ENCODE data around the gene GRIN3B.

Gene GRIN3B

GRCh38 chr19:956766-957440 is 43.3 kb upstream of the GRIN3B start:
- no peak for TF ChIP-seq NFIC (IDR thresholded peaks at IDR 0.05)
- TF ChIP-seq YY1 (IDR thresholded peaks at IDR 0.05; ENCODE audit: low read depth): no peak
- no peak for TF ChIP-seq FOXM1 (IDR thresholded peaks at IDR 0.05; ENCODE audit: borderline replicate concordance, low read depth)
- TF ChIP-seq TCF12 (IDR thresholded peaks at IDR 0.05; ENCODE audit: low read depth): peak; percentile 82
- TF ChIP-seq ZBTB7A (IDR thresholded peaks at IDR 0.05; ENCODE audit: low read depth): peak; percentile 90
- TF ChIP-seq CEBPB (IDR thresholded peaks at IDR 0.05): no peak
- no peak; the same call in 1 of the 2 replicates for TF ChIP-seq EP300 (IDR thresholded peaks at IDR 0.05; ENCODE audit: borderline replicate concordance)
- no peak for TF ChIP-seq RAD21 (IDR thresholded peaks at IDR 0.05; ENCODE audit: low read depth)
- TF ChIP-seq REST (IDR thresholded peaks at IDR 0.05; ENCODE audit: low read depth): no peak
- no peak for TF ChIP-seq TAF1 (IDR thresholded peaks at IDR 0.05; ENCODE audit: low read depth)
- TF ChIP-seq USF1 (IDR thresholded peaks at IDR 0.05): peak; percentile 54
- TF ChIP-seq TEAD4 (IDR thresholded peaks at IDR 0.05): peak; percentile 93
- no peak for TF ChIP-seq EGR1 (IDR thresholded peaks at IDR 0.05)
- no peak for TF ChIP-seq CREB1 (IDR thresholded peaks at IDR 0.05; ENCODE audit: low read depth)
- TF ChIP-seq MAX (IDR thresholded peaks at IDR 0.05): no peak

GRCh38 chr19:958967-959855 is 41.0 kb upstream of the GRIN3B start:
- no peak for TF ChIP-seq TEAD4 (IDR thresholded peaks at IDR 0.05)

- no peak for TF ChIP-seq REST (IDR thresholded peaks at IDR 0.05; ENCODE audit: low read depth)
- no peak for TF ChIP-seq CREB1 (IDR thresholded peaks at IDR 0.05; ENCODE audit: low read depth)
- no peak for TF ChIP-seq EP300 (IDR thresholded peaks at IDR 0.05; ENCODE audit: borderline replicate concordance)
- peak; percentile 85 for TF ChIP-seq TEAD4 (IDR thresholded peaks at IDR 0.05)
- no peak for TF ChIP-seq ZBTB7A (IDR thresholded peaks at IDR 0.05; ENCODE audit: low read depth)
- TF ChIP-seq RAD21 (IDR thresholded peaks at IDR 0.05; ENCODE audit: low read depth): no peak
- TF ChIP-seq TAF1 (IDR thresholded peaks at IDR 0.05; ENCODE audit: low read depth): no peak
- TF ChIP-seq NFIC (IDR thresholded peaks at IDR 0.05): no peak
These were observed 40.2 kb upstream of the GRIN3B start for GRCh38 chr19:960020-960419.

- no peak for TF ChIP-seq TAF1 (IDR thresholded peaks at IDR 0.05; ENCODE audit: low read depth)
- no peak for TF ChIP-seq YY1 (IDR thresholded peaks at IDR 0.05; ENCODE audit: low read depth)
- no peak for TF ChIP-seq TCF12 (IDR thresholded peaks at IDR 0.05; ENCODE audit: low read depth)
- no peak for TF ChIP-seq EGR1 (IDR thresholded peaks at IDR 0.05)
These were observed 39.6 kb upstream of the GRIN3B start for GRCh38 chr19:960601-960938.

- TF ChIP-seq EP300 (IDR thresholded peaks at IDR 0.05; ENCODE audit: borderline replicate concordance): no peak
- no peak for TF ChIP-seq TCF12 (IDR thresholded peaks at IDR 0.05; ENCODE audit: low read depth)
These were observed 38.2 kb upstream of the GRIN3B start for GRCh38 chr19:961866-962620.

GRCh38 chr19:962683-963400 is 37.4 kb upstream of the GRIN3B start:
- TF ChIP-seq TAF1 (IDR thresholded peaks at IDR 0.05; ENCODE audit: low read depth) (no peak), FOXM1 (IDR thresholded peaks at IDR 0.05; ENCODE audit: borderline replicate concordance, low read depth) (no peak), EP300 (IDR thresholded peaks at IDR 0.05; ENCODE audit: borderline replicate concordance) (no peak), CEBPB (IDR thresholded peaks at IDR 0.05) (no peak), TCF12 (IDR thresholded peaks at IDR 0.05; ENCODE audit: low read depth) (no peak), REST (IDR thresholded peaks at IDR 0.05; ENCODE audit: low read depth) (no peak), RAD21 (IDR thresholded peaks at IDR 0.05; ENCODE audit: low read depth) (no peak), YY1 (IDR thresholded peaks at IDR 0.05; ENCODE audit: low read depth) (no peak), NFIC (IDR thresholded peaks at IDR 0.05) (no peak), TEAD4 (IDR thresholded peaks at IDR 0.05) (no peak), ZBTB7A (IDR thresholded peaks at IDR 0.05; ENCODE audit: low read depth) (no peak), USF1 (IDR thresholded peaks at IDR 0.05) (no peak), EGR1 (IDR thresholded peaks at IDR 0.05) (no peak), MAX (IDR thresholded peaks at IDR 0.05) (no peak), CREB1 (IDR thresholded peaks at IDR 0.05; ENCODE audit: low read depth) (no peak)
